Fibroblast of villous mesenchyme (primary cell): ENCODE measurements around the gene TEX30. TPM values are rescaled to one million over a fixed set of nuclear protein-coding genes. Genes with fewer than 3 reads are reported as not detected.
A peak's percentile ranks its signal among the peaks of the same experiment; 100 is the strongest.

Source experiments
- DNase-seq: peaks from one replicate; pipeline ENCODE4 v3.0.0-alpha.2; 2010; ENCODE audit warnings: low read depth
- H3K4me3 ChIP-seq: 2 replicates; pipeline ENCODE4 v1.5.1; 2011; ENCODE audit warnings: low read depth, mild to moderate bottlenecking, low read length
- total RNA-seq: library from RNA; depleted of rRNA; stranded (reverse); fragments of >200 nt; gene quantifications from 2 replicates; pipeline ENCODE4 v1.2.3, GENCODE V29; 2012
- TF ChIP-seq, protein P1 (sequence below): IDR thresholded peaks from 2 replicates; pipeline ENCODE4 v1.5.1; 2012; ENCODE audit warnings: low read depth, mild to moderate bottlenecking, low read length; ENCODE audit not compliant: insufficient read depth

TEX30 gene
- total RNA-seq, 1 donor = 27.6 TPM

DNA sequence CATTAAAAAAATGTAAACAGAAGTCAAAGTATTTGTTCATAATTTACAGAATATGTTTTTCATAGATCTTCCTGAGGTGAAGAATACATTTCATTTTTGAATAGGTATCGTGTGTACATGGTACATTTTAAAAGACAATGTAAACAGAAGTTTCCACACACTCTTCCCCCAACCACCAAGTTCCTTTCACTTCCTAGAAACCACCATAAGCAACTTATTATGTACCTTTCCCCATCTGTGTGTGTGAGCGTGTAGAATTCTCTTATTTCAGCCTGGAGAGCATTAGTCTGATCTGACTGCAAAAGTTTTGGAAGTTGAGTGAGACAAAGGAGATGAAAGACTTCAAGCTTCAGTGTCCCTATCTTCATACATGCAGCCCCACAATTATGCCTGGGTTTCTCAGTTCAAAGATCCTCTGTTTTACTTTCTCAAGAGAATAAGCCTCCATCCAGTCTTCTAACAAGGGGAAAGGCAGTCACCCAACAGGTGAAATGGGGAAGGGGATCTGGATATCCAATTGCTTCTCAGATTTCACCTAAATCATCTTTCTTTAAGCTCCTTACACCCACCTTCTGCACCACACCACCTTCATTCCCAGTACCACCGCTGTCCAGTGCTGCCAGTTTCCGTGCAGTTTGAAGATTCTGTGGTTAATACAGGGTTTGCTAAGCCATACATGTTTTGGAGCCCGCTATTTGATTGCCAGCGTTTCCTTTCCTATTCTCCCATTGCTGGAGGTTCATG is 2.1 kb downstream of the TEX30 start:
- no peak for DNase-seq
- H3K4me3 ChIP-seq = no peak overlapping the region
- TF ChIP-seq, protein P1, sequence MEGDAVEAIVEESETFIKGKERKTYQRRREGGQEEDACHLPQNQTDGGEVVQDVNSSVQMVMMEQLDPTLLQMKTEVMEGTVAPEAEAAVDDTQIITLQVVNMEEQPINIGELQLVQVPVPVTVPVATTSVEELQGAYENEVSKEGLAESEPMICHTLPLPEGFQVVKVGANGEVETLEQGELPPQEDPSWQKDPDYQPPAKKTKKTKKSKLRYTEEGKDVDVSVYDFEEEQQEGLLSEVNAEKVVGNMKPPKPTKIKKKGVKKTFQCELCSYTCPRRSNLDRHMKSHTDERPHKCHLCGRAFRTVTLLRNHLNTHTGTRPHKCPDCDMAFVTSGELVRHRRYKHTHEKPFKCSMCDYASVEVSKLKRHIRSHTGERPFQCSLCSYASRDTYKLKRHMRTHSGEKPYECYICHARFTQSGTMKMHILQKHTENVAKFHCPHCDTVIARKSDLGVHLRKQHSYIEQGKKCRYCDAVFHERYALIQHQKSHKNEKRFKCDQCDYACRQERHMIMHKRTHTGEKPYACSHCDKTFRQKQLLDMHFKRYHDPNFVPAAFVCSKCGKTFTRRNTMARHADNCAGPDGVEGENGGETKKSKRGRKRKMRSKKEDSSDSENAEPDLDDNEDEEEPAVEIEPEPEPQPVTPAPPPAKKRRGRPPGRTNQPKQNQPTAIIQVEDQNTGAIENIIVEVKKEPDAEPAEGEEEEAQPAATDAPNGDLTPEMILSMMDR = no peak

DNA sequence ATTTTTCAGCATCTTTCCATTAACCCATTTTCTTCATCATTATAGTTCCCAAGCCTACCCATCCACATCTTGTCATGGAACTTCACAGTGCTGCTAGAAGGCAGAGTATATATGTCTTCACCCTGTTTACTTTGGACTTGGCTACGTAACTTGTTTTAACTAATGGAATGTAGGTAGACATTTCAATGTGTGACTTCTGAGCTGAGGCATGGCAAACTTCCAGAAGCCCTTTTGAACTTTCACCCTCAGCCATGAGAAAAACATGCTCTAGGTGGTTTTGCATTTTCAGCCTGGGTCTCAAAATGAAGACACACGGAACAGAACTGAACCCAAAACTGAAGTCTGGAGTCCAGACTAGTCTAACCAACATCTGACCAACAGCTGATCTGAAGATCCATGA is 3.2 kb downstream of the TEX30 start:
- TF ChIP-seq, protein P1 = no peak
- no peak for DNase-seq
- H3K4me3 ChIP-seq = no peak overlapping the region

DNA sequence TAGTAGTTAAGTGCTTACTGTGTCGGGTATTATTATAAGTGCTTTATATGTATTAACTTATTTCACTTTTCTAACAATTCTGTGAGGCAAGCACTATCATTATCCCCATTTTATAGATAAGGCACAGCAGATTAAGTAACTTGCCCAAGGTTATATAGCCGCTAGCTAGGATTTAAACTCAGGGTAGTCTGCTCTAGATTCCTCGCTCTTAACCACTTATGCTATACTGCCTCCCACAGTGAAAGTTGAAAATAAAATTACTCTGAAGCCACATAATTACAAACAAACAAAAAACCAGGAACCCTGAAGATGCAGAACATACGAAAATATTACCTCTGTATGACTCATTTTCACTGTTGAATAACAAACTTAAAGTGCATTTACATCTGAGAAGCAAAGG is 3.9 kb downstream of the TEX30 start:
- no peak overlapping the region for H3K4me3 ChIP-seq
- TF ChIP-seq, protein P1 = peak; percentile 6
- DNase-seq = peak; percentile 31

DNA sequence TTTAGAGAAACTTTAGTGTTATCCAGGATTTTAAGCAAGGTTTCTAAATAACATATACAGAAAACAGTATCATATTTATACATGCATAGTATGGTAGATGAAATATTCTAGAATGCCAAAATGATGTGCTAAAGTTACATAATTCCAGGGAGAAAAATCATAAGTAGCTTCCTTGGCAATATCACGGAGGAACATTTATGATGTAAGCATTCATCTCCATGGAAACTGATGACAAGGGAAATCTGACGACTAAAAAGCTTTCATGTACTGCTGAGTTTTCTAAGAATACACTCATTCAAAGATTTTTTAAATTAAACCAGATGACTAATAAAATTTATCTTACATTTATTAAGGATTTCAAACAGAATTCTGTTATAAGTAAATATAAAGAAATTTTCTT is 4.7 kb downstream of the TEX30 start:
- no peak for DNase-seq
- TF ChIP-seq, protein P1 = no peak
- no peak overlapping the region for H3K4me3 ChIP-seq

DNA sequence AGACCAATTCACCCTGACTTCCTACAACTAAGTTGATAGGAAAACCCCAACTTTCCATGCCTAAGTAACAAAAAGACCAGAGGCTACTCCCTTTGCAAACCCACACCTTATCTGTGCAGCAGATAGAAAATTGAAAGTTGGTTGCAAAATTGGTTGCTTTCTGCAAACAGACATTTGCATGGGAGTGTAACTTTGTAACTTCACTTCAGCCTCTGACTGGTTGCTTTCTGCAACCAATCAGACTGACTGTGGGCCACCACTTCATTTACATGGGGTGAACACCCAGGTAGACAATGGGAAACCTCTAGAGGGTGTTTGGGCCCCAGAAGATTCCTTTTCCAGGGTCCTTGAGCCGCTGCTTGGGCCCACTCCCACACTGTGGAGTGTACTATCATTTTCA is 9.8 kb downstream of the TEX30 start:
- H3K4me3 ChIP-seq = no peak overlapping the region
- no peak for DNase-seq
- TF ChIP-seq, protein P1 = no peak

DNA sequence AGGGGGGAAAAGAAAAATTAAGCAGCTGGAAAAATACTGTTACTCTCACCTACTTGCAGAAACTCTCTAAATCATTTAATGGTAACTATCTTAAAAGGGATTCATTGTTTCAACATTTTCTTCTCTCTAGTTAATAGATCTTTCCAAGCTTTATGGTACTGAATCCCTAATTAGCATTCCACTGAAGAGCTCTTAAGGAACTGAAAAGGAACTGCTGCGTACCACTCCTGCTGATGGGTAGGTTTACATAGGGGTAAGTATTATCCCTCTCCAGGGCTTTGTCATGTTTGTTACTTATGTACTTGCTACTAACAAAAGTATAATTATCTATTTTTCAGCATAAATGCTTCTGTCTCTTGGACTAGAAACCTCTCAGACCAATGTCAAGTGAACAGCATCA is 12.5 kb downstream of the TEX30 start:
- no peak overlapping the region for H3K4me3 ChIP-seq
- TF ChIP-seq, protein P1 = no peak
- DNase-seq = no peak

DNA sequence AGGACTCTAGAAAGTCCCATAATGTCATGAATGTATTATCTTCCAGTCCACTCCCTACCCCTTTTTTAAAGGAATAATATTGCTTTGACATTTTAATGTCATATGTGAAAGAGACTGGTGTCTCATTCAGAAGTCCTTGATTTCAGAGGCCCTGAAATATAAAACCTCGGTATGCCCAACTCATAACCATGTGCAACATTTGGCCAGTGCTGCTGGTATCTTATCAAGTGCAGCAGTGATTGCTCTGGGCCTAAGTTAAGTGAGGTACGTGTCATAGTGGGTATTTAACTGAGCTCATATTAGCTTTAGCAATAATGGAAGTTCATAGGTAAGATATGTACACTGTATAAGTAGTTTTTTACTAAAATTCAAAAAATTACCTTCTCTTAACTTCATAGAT is 14.7 kb downstream of the TEX30 start:
- DNase-seq = no peak
- H3K4me3 ChIP-seq = no peak overlapping the region
- TF ChIP-seq, protein P1 = no peak
